Ascending aorta (tissue), 2 donors: ENCODE measurements around the gene SWAP70. TPM values are rescaled to one million over a fixed set of nuclear protein-coding genes. Genes with fewer than 3 reads are reported as not detected.
A peak's percentile ranks its signal among the peaks of the same experiment; 100 is the strongest.

ENCODE experiments used
- DNase-seq, 2 donors: peaks; one replicate each; pipeline ENCODE4 v3.0.0-alpha.2; 2019; ENCODE audit warnings: low spot score in 2 of 2
- H3K27ac ChIP-seq, 2 donors: fragments of 200-600 bp; sonication (generic); one replicate each; pipeline ENCODE4 v1.5.1; 2016 to 2017; ENCODE audit warnings: mild to moderate bottlenecking in 1 of 2
- H3K27me3 ChIP-seq: fragments of 200-600 bp; sonication (generic); one replicate; pipeline ENCODE4 v1.5.1; 2017
- H3K36me3 ChIP-seq, 2 donors: fragments of 200-600 bp; sonication (generic); one replicate each; pipeline ENCODE4 v1.5.1; 2016
- H3K4me1 ChIP-seq, 2 donors: fragments of 200-600 bp; sonication (generic); one replicate each; pipeline ENCODE4 v1.5.1; 2016 to 2017; ENCODE audit warnings: mild to moderate bottlenecking in 1 of 2
- H3K4me3 ChIP-seq, 2 donors: fragments of 200-600 bp; sonication (generic); one replicate each; pipeline ENCODE4 v1.5.1; 2016 to 2017; ENCODE audit warnings: mild to moderate bottlenecking in 1 of 2
- H3K9me3 ChIP-seq, 2 donors: fragments of 200-600 bp; sonication (generic); one replicate each; pipeline ENCODE4 v1.5.1; 2016
- intact Hi-C: fragments of 100-400 bp; cut with DNase I; formaldehyde crosslinking; loops from one replicate; pipeline ENCODE4 v1.15.1; 2023
- total RNA-seq: library from RNA; depleted of rRNA; stranded (reverse); fragments of >200 nt; gene quantifications from one replicate; pipeline ENCODE4 v1.1.0, GENCODE V29; 2016
- TF ChIP-seq, protein P1 (sequence below), 3 experiments: fragments of 200-600 bp in 2 of 3; fragments of 450-650 bp in 1 of 3; sonication (generic) in 2 of 3; IDR thresholded peaks; one replicate each; pipeline ENCODE4 v1.5.1; 2016 to 2019; ENCODE audit warnings: antibody characterized with exemption in 3 of 3, mild to moderate bottlenecking in 1 of 3, moderate library complexity in 1 of 3

The SWAP70 gene
- total RNA-seq, result 40.1 TPM

DNA sequence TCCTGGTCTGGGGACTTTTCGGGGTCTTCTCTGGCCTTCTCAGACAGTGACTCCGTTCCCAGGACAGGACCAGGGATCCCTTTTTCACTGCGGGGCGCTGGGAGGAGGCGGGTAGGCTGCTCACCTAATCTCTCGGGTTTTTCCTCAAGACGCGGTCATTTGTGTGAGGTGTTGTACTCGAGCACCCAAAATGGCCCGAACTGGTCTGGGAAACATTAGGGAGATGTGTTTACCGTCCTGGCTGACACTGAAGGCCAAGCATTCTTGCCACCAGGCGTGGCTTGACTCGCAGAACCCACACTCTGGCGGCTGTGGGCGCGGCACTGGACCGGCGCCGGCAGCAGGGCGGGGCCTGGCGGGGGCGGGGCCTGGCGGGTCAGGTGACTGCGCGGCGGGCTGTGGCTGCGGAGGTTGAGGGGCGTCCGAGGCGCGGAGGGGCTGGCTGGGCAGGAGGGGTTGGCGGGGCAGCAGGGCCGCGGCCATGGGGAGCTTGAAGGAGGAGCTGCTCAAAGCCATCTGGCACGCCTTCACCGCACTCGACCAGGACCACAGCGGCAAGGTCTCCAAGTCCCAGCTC is at the start of gene SWAP70:
Gene SWAP70 (plus strand): TSS at position 379 of the 577 bp plus-strand sequence. CDS start 103 bp downstream, at position 482.
- intact Hi-C loops, result loop anchor here (2.0 to 5.0 kb wide), 3 partner anchors 51 to 86 kb away; no protein-coding TSS in a partner anchor
- Histone ChIP-seq H3K4me3 (peak within 1 kb of the TSS; percentile 74 to 92), H3K27me3 (no peaks in the 10 kb centered on the region), H3K9me3 (peaks cover 0 to 9% of the 10 kb centered on the region in 2 donors), H3K27ac (peak within 1 kb of the TSS; percentile 95 to 97), H3K36me3 (no peaks in the 10 kb centered on the region), H3K4me1 (peaks cover 0 to 2% of the 10 kb centered on the region in 2 donors)
- TF ChIP-seq, protein P1, sequence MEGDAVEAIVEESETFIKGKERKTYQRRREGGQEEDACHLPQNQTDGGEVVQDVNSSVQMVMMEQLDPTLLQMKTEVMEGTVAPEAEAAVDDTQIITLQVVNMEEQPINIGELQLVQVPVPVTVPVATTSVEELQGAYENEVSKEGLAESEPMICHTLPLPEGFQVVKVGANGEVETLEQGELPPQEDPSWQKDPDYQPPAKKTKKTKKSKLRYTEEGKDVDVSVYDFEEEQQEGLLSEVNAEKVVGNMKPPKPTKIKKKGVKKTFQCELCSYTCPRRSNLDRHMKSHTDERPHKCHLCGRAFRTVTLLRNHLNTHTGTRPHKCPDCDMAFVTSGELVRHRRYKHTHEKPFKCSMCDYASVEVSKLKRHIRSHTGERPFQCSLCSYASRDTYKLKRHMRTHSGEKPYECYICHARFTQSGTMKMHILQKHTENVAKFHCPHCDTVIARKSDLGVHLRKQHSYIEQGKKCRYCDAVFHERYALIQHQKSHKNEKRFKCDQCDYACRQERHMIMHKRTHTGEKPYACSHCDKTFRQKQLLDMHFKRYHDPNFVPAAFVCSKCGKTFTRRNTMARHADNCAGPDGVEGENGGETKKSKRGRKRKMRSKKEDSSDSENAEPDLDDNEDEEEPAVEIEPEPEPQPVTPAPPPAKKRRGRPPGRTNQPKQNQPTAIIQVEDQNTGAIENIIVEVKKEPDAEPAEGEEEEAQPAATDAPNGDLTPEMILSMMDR (IDR thresholded peaks at IDR 0.05), result peak; percentile 43 to 79 (median 62)
- DNase-seq, result peak; percentile 67 to 96

DNA sequence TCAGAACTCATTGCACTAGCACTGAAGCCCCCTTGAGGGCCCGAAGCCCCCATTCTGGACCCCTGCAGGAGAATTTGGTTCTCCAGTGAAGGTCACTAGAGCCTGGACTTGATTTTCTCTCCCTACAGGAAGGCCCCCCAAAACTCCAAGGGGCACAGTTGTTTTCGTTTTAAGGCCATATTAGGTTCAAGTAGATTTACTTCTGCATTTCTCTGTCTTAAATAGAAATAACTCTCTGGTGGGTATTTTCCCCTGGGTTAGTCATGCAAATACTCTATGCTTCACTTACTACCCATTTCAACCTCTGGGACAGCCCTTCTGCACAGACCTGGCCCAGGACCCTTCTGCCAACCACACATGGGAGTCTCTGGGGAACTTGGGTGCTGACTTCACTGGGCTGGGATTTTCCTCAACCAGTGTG is 48.8 kb upstream of the SWAP70 start:
- Histone ChIP-seq H3K4me1 (peaks cover 2 to 23% of the 10 kb centered on the region in 2 donors), H3K9me3 (no peaks in the 10 kb centered on the region), H3K27ac (peak overlapping the region; percentile 98 to 99), H3K36me3 (no peaks in the 10 kb centered on the region), H3K4me3 (peak overlapping the region; percentile 68 to 73), H3K27me3 (no peaks in the 10 kb centered on the region)
- peak in 1 of 2 donors; percentile 62 for DNase-seq
- TF ChIP-seq, protein P1 (IDR thresholded peaks at IDR 0.05), result no peak
- intact Hi-C loops, result loop anchor here (10.0 kb wide), 1 partner anchor 360 kb away; no protein-coding TSS in a partner anchor

DNA sequence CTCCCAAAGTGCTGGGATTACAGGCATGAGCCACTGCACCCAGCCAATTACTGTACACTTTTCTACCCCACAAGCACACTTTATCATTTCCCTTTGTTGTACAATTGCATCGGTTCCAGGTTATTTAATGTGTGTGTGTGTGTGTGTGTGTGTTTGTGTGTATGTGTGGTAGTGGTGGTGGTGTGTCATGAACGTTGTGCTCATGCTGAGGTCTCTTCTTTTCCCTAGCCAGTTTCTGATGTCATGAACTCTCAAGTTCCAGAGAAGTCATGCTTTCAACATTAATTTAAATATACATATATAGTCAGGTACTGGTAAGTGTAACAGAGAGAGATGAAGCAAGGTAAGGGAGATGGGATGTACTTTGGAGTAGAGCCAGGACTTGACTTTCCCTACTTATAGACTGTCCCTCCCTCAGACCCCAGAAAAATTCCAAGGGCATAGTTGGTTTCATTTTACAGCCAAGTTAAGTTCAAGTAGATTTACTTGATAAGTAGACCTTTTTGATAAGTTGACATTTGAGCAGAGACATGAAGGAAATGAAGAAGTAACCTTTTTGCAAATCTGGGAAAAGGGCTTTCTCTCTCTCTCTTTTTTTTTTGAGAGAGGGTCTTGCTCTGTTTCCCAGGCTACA is 47.7 kb upstream of the SWAP70 start:
- Histone ChIP-seq H3K4me1 (peaks cover 2 to 23% of the 10 kb centered on the region in 2 donors), H3K36me3 (no peaks in the 10 kb centered on the region), H3K27ac (peak overlapping the region in 1 of 2 donors; percentile 99), H3K4me3 (no peak overlapping the region), H3K27me3 (no peaks in the 10 kb centered on the region), H3K9me3 (no peaks in the 10 kb centered on the region)
- TF ChIP-seq, protein P1 (IDR thresholded peaks at IDR 0.05), result no peak
- DNase-seq, result no peak
- intact Hi-C loops, result loop anchor here (10.0 kb wide), 1 partner anchor 359 kb away; no protein-coding TSS in a partner anchor

DNA sequence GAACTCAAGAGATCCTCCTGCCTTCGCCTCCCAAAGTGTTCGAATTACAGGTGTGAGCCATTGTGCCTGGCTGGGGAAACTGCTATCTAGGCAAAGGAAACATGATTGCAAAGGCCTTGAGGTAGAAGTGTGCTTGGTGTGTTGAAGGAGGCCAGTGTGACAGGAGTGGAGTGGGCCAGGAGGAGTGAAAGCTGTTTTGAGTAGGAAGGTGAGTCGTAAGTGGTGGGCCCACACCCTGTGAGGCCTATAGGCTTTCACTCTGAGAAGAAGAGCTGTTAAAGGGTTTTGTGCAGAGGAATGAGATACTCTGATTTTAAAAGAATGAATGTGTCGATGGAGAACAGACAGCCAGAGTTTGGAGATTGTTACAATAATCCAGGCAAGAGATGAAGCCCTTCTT is 47.0 kb upstream of the SWAP70 start:
- H3K36me3 ChIP-seq, result no peaks in the 10 kb centered on the region
- no peak for DNase-seq
- no peaks in the 10 kb centered on the region for H3K9me3 ChIP-seq
- no peak overlapping the region for H3K4me3 ChIP-seq
- TF ChIP-seq, protein P1 (IDR thresholded peaks at IDR 0.05), result no peak
- H3K27me3 ChIP-seq, result no peaks in the 10 kb centered on the region
- peaks cover 2 to 23% of the 10 kb centered on the region in 2 donors for H3K4me1 ChIP-seq
- no peak overlapping the region for H3K27ac ChIP-seq
- intact Hi-C loops, result loop anchor here (10.0 kb wide), 1 partner anchor 358 kb away; no protein-coding TSS in a partner anchor

DNA sequence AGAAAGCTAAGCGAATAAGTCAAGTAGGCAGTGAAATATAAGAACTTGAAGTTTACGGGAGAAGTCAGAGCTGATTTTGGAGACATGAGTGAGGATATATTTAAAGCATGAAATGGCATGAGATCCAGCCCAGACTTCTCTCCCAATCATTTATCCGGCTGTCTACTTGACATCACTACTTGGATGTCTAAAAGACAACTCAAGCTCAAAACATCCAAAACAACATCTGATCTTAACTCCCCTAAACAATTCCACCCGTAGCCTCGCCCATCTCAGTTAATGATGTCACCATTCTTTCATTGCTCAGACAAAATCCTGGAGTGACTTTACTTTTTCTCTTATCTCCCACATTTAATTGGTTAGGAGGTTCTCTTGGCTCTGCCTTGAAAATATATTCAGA is 45.9 kb upstream of the SWAP70 start:
- Histone ChIP-seq H3K9me3 (no peaks in the 10 kb centered on the region), H3K4me3 (no peak overlapping the region), H3K36me3 (no peaks in the 10 kb centered on the region), H3K27me3 (no peaks in the 10 kb centered on the region), H3K27ac (peak overlapping the region in 1 of 2 donors; percentile 31), H3K4me1 (peaks cover 0 to 18% of the 10 kb centered on the region in 2 donors)
- DNase-seq, result no peak
- intact Hi-C loops, result loop anchor here (10.0 kb wide), 1 partner anchor 357 kb away; no protein-coding TSS in a partner anchor
- TF ChIP-seq, protein P1 (IDR thresholded peaks at IDR 0.05), result no peak
